Body of pancreas (tissue), 4 donors: ENCODE results near the gene MAT2B. TPM values are rescaled to one million over a fixed set of nuclear protein-coding genes. Genes with fewer than 3 reads are reported as not detected.
"Not testable (repeated sequence)": the region's sequence is repeated elsewhere in the genome, so short reads cannot be mapped to it uniquely, and the experiment has no call there.

Source experiments
- ATAC-seq: fragments of 150-250 bp; one replicate; pipeline ENCODE4 v1.9.1; 2016
- DNase-seq, 4 donors: peaks; one replicate each; pipeline ENCODE4 v3.0.0-alpha.2; 2019
- H3K27ac ChIP-seq, 4 donors: fragments of 200-600 bp; sonication (generic); 1 replicate in 3 of 4; 2 replicates in 1 of 4; pipeline versions ENCODE4 v1.5.1 to v1.6.1; 2016 to 2019; ENCODE audit warnings: mild to moderate bottlenecking in 1 of 4, mixed read lengths in 1 of 4, moderate library complexity in 1 of 4
- H3K27me3 ChIP-seq, 2 donors: fragments of 200-600 bp; sonication (generic); one replicate each; pipeline ENCODE4 v1.6.0; 2016; ENCODE audit warnings: mild to moderate bottlenecking in 1 of 2
- H3K36me3 ChIP-seq, 2 donors: fragments of 200-600 bp; sonication (generic); replicated peaks in 1 of 2; 2 replicates each; pipeline ENCODE4 v1.5.1; 2016; ENCODE audit warnings: low read depth in 2 of 2; ENCODE audit not compliant: insufficient read depth in 1 of 2
- H3K4me1 ChIP-seq: fragments of 200-600 bp; sonication (generic); one replicate; pipeline ENCODE4 v1.6.0; 2016
- H3K4me3 ChIP-seq, 2 donors: fragments of 200-600 bp; sonication (generic); 1 replicate in 1 of 2; 2 replicates in 1 of 2; pipeline ENCODE4 v1.5.1; 2016 to 2019
- H3K9me3 ChIP-seq, 3 donors: fragments of 200-600 bp; sonication (generic); 1 replicate in 2 of 3; 2 replicates in 1 of 3; pipeline ENCODE4 v1.5.1; 2016
- POLR2A ChIP-seq, 3 donors: fragments of 450-650 bp; IDR thresholded peaks; one replicate each; pipeline ENCODE4 v1.6.1; 2016; ENCODE audit warnings: antibody characterized with exemption in 3 of 3, mild to moderate bottlenecking in 2 of 3
- WGBS, 2 donors: methylation state at CpG; one replicate each; pipeline ENCODE4 v1.1.5; 2017; 5-methylcytosine and 5-hydroxymethylcytosine counted together
- intact Hi-C: fragments of 100-400 bp; cut with DNase I; formaldehyde crosslinking; loops from one replicate; pipeline ENCODE4 v1.15.1; 2023
- total RNA-seq, 2 donors: library from RNA; depleted of rRNA; stranded (reverse); fragments of >200 nt; gene quantifications; one replicate each; pipeline ENCODE4 v1.1.0, GENCODE V29; 2016
- TF ChIP-seq, protein P1 (sequence below), 7 experiments: fragments of 450-650 bp in 4 of 7; fragments of 200-600 bp in 3 of 7; sonication (generic) in 3 of 7; IDR thresholded peaks; one replicate each; pipeline ENCODE4 v1.5.1; 2016 to 2019; ENCODE audit warnings: antibody characterized with exemption in 7 of 7

The MAT2B gene
- total RNA-seq, 2 donors from 2014 or later = 18.5 to 29.1 TPM

DNA sequence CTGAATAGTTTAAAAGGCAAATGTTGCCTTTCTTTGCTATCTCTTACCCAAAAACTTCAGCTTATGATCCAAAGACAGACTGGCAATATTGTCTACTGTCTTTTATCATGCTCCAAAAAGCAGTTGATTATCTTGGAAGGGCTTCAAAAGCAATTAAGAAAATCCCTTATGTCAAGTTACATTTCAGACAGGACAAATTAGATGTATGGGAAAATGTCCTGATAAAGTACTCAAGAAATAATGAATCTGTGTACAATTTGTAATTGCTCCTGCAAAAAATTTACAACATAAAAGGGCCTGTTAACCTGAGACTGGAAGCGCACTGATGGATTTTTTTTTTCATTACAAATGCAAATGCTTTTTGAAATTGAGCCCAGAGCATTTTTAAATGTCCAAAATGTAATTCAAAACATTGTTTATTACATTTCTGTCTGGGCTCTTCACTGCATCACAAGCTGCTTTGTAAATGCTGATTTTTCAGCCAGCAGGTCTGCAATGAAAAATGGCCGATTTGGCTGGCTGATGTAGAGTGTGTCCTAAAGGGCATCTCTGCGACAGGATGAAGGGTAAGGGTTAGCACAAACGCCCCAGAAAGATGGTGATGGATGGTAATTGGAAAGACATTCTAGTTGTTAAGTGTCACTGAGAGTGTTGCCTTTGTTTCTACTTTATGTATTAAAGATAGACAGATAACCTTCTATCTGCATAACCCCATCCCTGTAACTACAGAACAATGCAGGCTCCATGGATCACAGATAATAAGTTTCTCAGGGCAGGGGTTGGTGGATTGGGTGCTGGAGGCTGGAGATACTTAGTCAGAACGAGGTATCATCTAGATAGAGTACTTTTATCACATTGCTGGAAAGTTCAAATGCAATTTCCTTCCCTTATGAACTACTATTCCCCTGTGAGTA is 27.0 kb downstream of the MAT2B start:
- TF ChIP-seq, protein P1, sequence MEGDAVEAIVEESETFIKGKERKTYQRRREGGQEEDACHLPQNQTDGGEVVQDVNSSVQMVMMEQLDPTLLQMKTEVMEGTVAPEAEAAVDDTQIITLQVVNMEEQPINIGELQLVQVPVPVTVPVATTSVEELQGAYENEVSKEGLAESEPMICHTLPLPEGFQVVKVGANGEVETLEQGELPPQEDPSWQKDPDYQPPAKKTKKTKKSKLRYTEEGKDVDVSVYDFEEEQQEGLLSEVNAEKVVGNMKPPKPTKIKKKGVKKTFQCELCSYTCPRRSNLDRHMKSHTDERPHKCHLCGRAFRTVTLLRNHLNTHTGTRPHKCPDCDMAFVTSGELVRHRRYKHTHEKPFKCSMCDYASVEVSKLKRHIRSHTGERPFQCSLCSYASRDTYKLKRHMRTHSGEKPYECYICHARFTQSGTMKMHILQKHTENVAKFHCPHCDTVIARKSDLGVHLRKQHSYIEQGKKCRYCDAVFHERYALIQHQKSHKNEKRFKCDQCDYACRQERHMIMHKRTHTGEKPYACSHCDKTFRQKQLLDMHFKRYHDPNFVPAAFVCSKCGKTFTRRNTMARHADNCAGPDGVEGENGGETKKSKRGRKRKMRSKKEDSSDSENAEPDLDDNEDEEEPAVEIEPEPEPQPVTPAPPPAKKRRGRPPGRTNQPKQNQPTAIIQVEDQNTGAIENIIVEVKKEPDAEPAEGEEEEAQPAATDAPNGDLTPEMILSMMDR (IDR thresholded peaks at IDR 0.05) = no peak
- TF ChIP-seq POLR2A (IDR thresholded peaks at IDR 0.05) = no peak
- Histone ChIP-seq H3K9me3 (no peaks in the 10 kb centered on the region), H3K27me3 (no peaks in the 10 kb centered on the region), H3K4me3 (no peak overlapping the region), H3K27ac (no peak overlapping the region), H3K4me1 (no peaks in the 10 kb centered on the region), H3K36me3 (no peaks in the 10 kb centered on the region)
- 66 to 81% methylated on average over 5 of the region's 5 CpGs for WGBS, 2 donors
- ATAC-seq = no peak
- intact Hi-C loops = no loop called here
- no peak for DNase-seq

DNA sequence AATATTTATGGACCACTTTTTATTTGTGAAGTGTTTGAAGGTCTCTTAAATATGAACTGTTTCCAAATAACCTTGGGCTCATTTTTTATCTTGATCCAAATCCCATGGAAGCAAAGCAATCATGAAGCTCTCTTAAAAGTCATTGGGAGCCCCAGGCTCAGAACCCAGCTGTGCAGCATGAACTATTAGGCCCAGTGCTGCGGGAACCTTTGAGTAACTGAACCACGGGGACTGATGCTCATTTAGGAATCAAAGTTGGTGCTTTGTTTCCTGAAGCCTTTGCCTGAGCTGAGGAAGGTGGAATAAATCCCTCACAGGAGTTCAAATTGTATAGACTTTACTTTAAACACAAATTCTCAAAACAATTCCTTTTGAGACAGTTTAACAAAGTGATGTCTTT is 27.8 kb downstream of the MAT2B start:
- Histone ChIP-seq H3K36me3 (no peaks in the 10 kb centered on the region), H3K4me1 (no peaks in the 10 kb centered on the region), H3K27me3 (no peaks in the 10 kb centered on the region), H3K9me3 (no peaks in the 10 kb centered on the region), H3K27ac (no peak overlapping the region), H3K4me3 (no peak overlapping the region)
- intact Hi-C loops = no loop called here
- ATAC-seq = no peak
- DNase-seq = no peak
- 71 to 76% methylated on average over 2 of the region's 2 CpGs for WGBS, 2 donors
- TF ChIP-seq, protein P1 (IDR thresholded peaks at IDR 0.05) = no peak
- no peak for TF ChIP-seq POLR2A (IDR thresholded peaks at IDR 0.05)

DNA sequence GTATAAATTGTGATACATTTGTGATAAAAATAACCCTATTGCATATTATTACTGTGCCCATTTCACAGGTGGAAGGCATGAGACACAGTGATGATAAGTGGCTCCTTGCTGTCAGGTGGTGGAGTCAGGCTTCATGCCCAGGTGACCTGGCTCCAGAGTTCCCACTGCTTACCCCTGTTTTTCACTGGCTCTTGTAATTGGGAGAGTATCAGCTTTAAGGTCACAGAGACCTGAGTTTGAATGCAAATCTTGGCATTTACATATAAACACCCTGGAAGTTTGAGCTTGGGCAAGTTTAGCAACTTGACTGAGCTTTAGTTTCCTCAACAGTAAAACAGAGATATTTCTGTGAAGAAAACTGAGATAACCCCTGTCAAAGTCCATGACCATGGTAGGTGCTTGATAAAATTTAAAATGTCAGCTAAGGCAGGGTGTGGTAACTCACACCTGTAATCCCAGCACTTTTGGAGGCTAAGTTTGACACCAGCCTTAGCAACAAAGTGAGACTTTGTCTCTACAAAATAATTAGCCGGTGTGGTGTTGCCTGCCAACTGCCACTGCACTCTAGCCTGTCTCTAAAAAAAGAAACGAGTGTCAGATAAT is 29.2 kb downstream of the MAT2B start:
- TF ChIP-seq, protein P1 (IDR thresholded peaks at IDR 0.05) = no peak
- TF ChIP-seq POLR2A (IDR thresholded peaks at IDR 0.05) = no peak
- no peak for ATAC-seq

DNA sequence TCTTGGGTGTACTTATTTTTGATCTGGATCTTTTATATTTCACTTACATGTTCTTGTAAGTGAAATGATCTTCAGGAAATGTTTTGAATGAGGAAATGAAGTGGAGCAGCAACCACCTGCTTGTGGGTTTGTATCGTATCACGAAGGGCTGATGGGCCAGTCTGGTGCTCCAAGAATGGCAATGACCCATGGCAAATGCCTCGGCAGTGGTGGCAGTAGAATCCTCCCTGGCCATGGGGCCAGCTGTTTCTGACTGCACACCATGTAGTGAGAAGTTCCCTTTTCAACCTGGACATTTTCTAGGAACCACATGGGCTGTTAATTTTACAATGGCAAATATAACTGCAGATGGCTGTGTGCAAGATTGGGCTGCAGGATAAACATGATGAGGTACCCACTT is 29.9 kb downstream of the MAT2B start:
- DNase-seq (no peak), ATAC-seq (no peak)
- intact Hi-C loops = no loop called here
- Histone ChIP-seq H3K36me3 (no peaks in the 10 kb centered on the region), H3K4me1 (no peaks in the 10 kb centered on the region), H3K4me3 (no peak overlapping the region), H3K9me3 (no peaks in the 10 kb centered on the region), H3K27ac (no peak overlapping the region), H3K27me3 (no peaks in the 10 kb centered on the region)
- TF ChIP-seq POLR2A (IDR thresholded peaks at IDR 0.05) = no peak
- TF ChIP-seq, protein P1 (IDR thresholded peaks at IDR 0.05) = no peak
- WGBS, 2 donors = 67 to 83% methylated on average over 3 of the region's 3 CpGs

More for the DNA sequence above, 29.2 kb downstream of the MAT2B start:
- H3K4me1 ChIP-seq = no peaks in the 10 kb centered on the region
- no peak overlapping the region for H3K27ac ChIP-seq
- 26 to 38% methylated on average over 2 of the region's 2 CpGs for whole genome bisulfite sequencing, 2 donors
- H3K36me3 ChIP-seq = no peaks in the 10 kb centered on the region
- no peak overlapping the region for H3K4me3 ChIP-seq
- H3K9me3 ChIP-seq = no peaks in the 10 kb centered on the region
- no peaks in the 10 kb centered on the region for H3K27me3 ChIP-seq
- DNase-seq = no peak
- intact Hi-C loops = no loop called here

DNA sequence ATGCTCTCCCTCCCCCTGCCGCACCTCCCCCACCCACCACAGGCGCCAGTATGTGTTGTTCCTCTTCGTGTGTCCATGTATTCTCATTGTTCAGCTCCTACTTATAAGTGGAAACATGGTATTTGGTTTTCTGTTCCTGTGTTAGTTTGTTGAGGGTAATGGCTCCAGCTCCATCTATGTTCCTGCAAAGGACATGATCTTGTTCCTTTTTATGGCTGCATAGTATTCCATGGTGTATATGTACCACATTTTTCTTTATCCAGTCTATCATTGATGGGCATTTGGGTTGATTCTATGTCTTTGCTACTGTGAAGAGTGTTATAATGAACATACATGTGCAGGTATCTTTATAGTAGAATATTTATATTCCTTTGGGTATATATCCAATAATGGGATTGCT is 31.0 kb downstream of the MAT2B start:
- WGBS, 2 donors = 85 to 88% methylated on average over 3 of the region's 3 CpGs
- H3K4me3 ChIP-seq, H3K9me3 ChIP-seq, H3K36me3 ChIP-seq, intact Hi-C loops, ATAC-seq, H3K27ac ChIP-seq, H3K27me3 ChIP-seq, H3K4me1 ChIP-seq, DNase-seq: not testable (repeated sequence)
